Stimulated activated CD8-positive, alpha-beta memory T cell treated with anti-CD3 and anti-CD28 coated beads, Interleukin-7, amount 100 ng/mL, for 4 hours (primary cell): ENCODE measurements around the gene GPR61.

ENCODE experiments used
- DNase-seq, 2 donors: peaks; one replicate each; pipeline ENCODE4 v3.0.0-alpha.2; 2020; ENCODE audit warnings: low read depth in 2 of 2

The GPR61 gene

GRCh38 chr1:109535481-109535880, 4.2 kb upstream of the GPR61 start:
- no peak for DNase-seq

GRCh38 chr1:109535971-109536491, 3.6 kb upstream of the GPR61 start:
- DNase-seq: no peak

- DNase-seq: no peak
Observed at GRCh38 chr1:109537450-109538178, 2.1 kb upstream of the GPR61 start.

- DNase-seq: no peak
Observed at GRCh38 chr1:109538827-109539555, 681 bp upstream of the GPR61 start.

- DNase-seq: no peak
Observed at GRCh38 chr1:109541102-109541501, 1.4 kb downstream of the GPR61 start.

GRCh38 chr1:109542657-109543056, 3.0 kb downstream of the GPR61 start:
- no peak for DNase-seq

- DNase-seq: no peak
Observed at GRCh38 chr1:109543283-109543987, 3.8 kb downstream of the GPR61 start.

- no peak for DNase-seq
Observed at GRCh38 chr1:109543988-109544735, 4.5 kb downstream of the GPR61 start.

GRCh38 chr1:109546311-109547109, 6.8 kb downstream of the GPR61 start:
- peak; percentile 74 to 86 for DNase-seq

- no peak for DNase-seq
Observed at GRCh38 chr1:109547463-109548320, 8.0 kb downstream of the GPR61 start.

GRCh38 chr1:109548321-109549267, 8.9 kb downstream of the GPR61 start, which contains the start of gene GNAI3:
Gene GNAI3 (plus strand): TSS chr1:109548615. CDS start chr1:109548721, 106 bp downstream.
- DNase-seq: peak; percentile 93 to 95

- DNase-seq: no peak
Observed at GRCh38 chr1:109556563-109556962, 16.9 kb downstream of the GPR61 start.

GRCh38 chr1:109557520-109557919, 17.8 kb downstream of the GPR61 start:
- DNase-seq: no peak

- no peak for DNase-seq
Observed at GRCh38 chr1:109559995-109560394, 20.3 kb downstream of the GPR61 start.

- no peak for DNase-seq
Observed at GRCh38 chr1:109564194-109564878, 24.7 kb downstream of the GPR61 start.

GRCh38 chr1:109565241-109565640, 25.6 kb downstream of the GPR61 start:
- DNase-seq: no peak

- DNase-seq: no peak
Observed at GRCh38 chr1:109566982-109567381, 27.3 kb downstream of the GPR61 start.
